Neural cell (in vitro differentiated cells): ENCODE data around the gene TIMM13. TPM values are rescaled to one million over a fixed set of nuclear protein-coding genes. Genes with fewer than 3 reads are reported as not detected.

Experiments
- H2AFZ ChIP-seq: fragments of 200-600, 300-800 bp; sonication (generic), shearing (Covaris generic); 2 replicates; pipeline ENCODE4 v1.6.0; 2014; ENCODE audit warnings: low read depth, mild to moderate bottlenecking, antibody characterized with exemption, low read length, moderate library complexity
- H3F3A ChIP-seq: fragments of 200-600 bp; shearing (Covaris generic); 2 replicates; pipeline ENCODE4 v1.6.1; 2016; ENCODE audit warnings: mild to moderate bottlenecking, moderate library complexity, mixed read lengths, antibody characterized with exemption, low read length; ENCODE audit not compliant: insufficient read depth, poor library complexity, severe bottlenecking
- H3K27ac ChIP-seq: fragments of 200-600, 300-800 bp; sonication (generic), shearing (Covaris generic); 2 replicates; pipeline ENCODE4 v1.5.1; 2014; ENCODE audit warnings: mild to moderate bottlenecking, low read length, moderate library complexity
- H3K27me3 ChIP-seq: fragments of 300-800, 200-600 bp; sonication (generic), shearing (Covaris generic); 2 replicates; pipeline ENCODE4 v1.6.0; 2014; ENCODE audit warnings: mild to moderate bottlenecking, low read depth, low read length, moderate library complexity; ENCODE audit not compliant: insufficient read depth
- H3K36me3 ChIP-seq: fragments of 300-800, 200-600 bp; sonication (generic), shearing (Covaris generic); 2 replicates; pipeline ENCODE4 v1.5.1; 2014; ENCODE audit warnings: mild to moderate bottlenecking, antibody characterized with exemption, low read length, moderate library complexity; ENCODE audit not compliant: insufficient read depth
- H3K4me2 ChIP-seq: fragments of 300-800, 200-600 bp; sonication (generic), shearing (Covaris generic); 2 replicates; pipeline ENCODE4 v1.6.0; 2014; ENCODE audit warnings: mild to moderate bottlenecking, low read length
- H3K4me3 ChIP-seq: fragments of 300-800, 200-600 bp; sonication (generic), shearing (Covaris generic); 2 replicates; pipeline ENCODE4 v1.5.1; 2014; ENCODE audit warnings: mild to moderate bottlenecking, low read length, moderate library complexity
- H3K79me2 ChIP-seq: fragments of 200-600 bp; shearing (Covaris generic); replicated peaks from 2 replicates; pipeline ENCODE4 v1.6.0; 2014; ENCODE audit warnings: mild to moderate bottlenecking, low read length, moderate library complexity; ENCODE audit not compliant: insufficient read depth
- H3K9ac ChIP-seq: fragments of 300-800, 200-600 bp; sonication (generic), shearing (Covaris generic); 2 replicates; pipeline ENCODE4 v1.6.1; 2016; ENCODE audit warnings: mild to moderate bottlenecking, low read length, mixed read lengths
- H3K9me2 ChIP-seq: fragments of 200-600 bp; shearing (Covaris generic); 2 replicates; pipeline ENCODE4 v1.6.1; 2016; ENCODE audit warnings: mild to moderate bottlenecking, low read length, mixed read lengths; ENCODE audit not compliant: insufficient read depth
- H3K9me3 ChIP-seq: fragments of 200-600, 300-800 bp; sonication (generic), shearing (Covaris generic); 2 replicates; pipeline ENCODE4 v1.6.1; 2016; ENCODE audit warnings: mild to moderate bottlenecking, mixed run types, low read length, moderate library complexity, mixed read lengths
- H4K20me1 ChIP-seq: fragments of 200-600 bp; shearing (Covaris generic); 2 replicates; pipeline ENCODE4 v1.6.1; 2016; ENCODE audit warnings: mild to moderate bottlenecking, mixed run types; ENCODE audit not compliant: insufficient read depth
- EP300 ChIP-seq: fragments of 450-650 bp; conservative IDR thresholded peaks from 2 replicates; pipeline ENCODE4 v1.6.1; 2014; ENCODE audit warnings: antibody characterized with exemption, mild to moderate bottlenecking, moderate library complexity; ENCODE audit not compliant: poor library complexity, severe bottlenecking
- EZH2 ChIP-seq: fragments of 200-600, 300-800 bp; shearing (Covaris generic), sonication (generic); IDR thresholded peaks from 2 replicates; pipeline ENCODE4 v1.6.1; 2014; ENCODE audit warnings: antibody characterized with exemption, low read length, borderline replicate concordance, mild to moderate bottlenecking; ENCODE audit not compliant: insufficient read depth, poor library complexity, severe bottlenecking
- MXI1 ChIP-seq: fragments of 450-650 bp; conservative IDR thresholded peaks from 2 replicates; pipeline ENCODE4 v1.6.1; 2014; ENCODE audit warnings: antibody characterized with exemption, mild to moderate bottlenecking; ENCODE audit not compliant: poor library complexity, severe bottlenecking
- POLR2AphosphoS5 ChIP-seq: IDR thresholded peaks from 2 replicates; pipeline ENCODE4 v1.6.1; 2012
- RAD21 ChIP-seq: fragments of 450-650 bp; conservative IDR thresholded peaks from 2 replicates; pipeline ENCODE4 v1.6.1; 2014; ENCODE audit warnings: antibody characterized with exemption, mild to moderate bottlenecking, moderate library complexity
- SMC3 ChIP-seq: fragments of 450-650 bp; conservative IDR thresholded peaks from 2 replicates; pipeline ENCODE4 v1.6.1; 2014; ENCODE audit warnings: antibody characterized with exemption, mild to moderate bottlenecking, moderate library complexity; ENCODE audit not compliant: poor library complexity
- TAF1 ChIP-seq: IDR thresholded peaks from 2 replicates; pipeline ENCODE4 v1.6.1; 2012; ENCODE audit warnings: low read depth
- polyA plus RNA-seq: library from polyadenylated mRNA; depleted of rRNA; stranded (reverse); fragments of >200 nt; gene quantifications from 2 replicates; pipeline ENCODE4 v1.2.3, GENCODE V29; 2014
- TF ChIP-seq, protein P1 (sequence below): fragments of 450-650 bp; IDR thresholded peaks from 2 replicates; pipeline ENCODE4 v1.5.1; 2014; ENCODE audit warnings: antibody characterized with exemption, mild to moderate bottlenecking, moderate library complexity; ENCODE audit not compliant: poor library complexity, severe bottlenecking
- TF ChIP-seq, protein P2 (sequence below): IDR thresholded peaks from 2 replicates; pipeline ENCODE4 v1.6.1; 2012; ENCODE audit warnings: borderline replicate concordance

Gene TIMM13
- polyA plus RNA-seq, 1 donor from 2014 or later = 73.0 TPM

DNA sequence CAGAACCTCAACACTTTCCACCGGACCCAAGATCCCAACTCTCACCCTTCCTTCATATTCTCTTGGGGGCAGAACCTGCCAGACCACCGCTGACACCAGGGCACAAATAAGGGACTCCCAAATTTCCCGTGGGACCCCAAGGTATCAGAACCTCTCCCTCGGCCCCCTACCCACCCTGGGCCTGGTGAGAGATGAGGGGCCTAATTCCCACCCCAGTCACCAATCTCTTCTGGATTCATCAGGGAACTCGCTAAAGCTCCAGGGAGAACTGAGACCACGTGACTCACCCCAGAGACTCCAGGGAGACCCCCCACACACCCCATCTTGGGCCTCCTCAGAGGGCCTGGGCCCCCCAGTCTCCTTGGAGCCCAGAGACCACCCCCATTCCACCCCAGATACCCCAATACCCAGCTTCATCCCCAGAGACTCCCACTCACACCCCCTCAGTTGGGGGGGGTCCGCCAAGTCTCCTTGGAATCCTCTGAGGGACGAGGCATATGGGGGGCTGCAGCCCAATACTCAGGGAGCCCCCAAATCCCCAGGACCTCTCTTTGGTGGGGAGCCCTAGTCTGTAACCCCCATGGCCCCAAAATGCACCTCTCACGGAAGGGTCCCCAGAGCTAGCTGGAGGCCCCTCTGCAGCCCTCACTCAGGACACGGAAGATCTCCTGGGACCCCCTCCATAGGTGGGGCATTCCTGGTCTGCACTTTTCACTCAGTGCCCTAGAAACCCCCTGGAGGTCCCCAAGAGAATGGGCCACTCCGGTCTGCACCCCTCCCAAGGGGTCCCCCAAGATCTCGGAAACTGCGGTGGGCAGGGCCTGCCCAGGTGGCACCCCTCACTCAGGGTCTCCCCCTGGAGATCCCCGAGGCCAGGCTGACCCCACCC, 27.8 kb upstream of the TIMM13 start:
- Histone ChIP-seq H3K9me2 (no peaks in the 10 kb centered on the region), H3K4me2 (peak overlapping the region; percentile 73), H2AFZ (no peak overlapping the region), H3K4me3 (peak overlapping the region; percentile 97), H3F3A (no peaks in the 10 kb centered on the region), H3K9me3 (no peaks in the 10 kb centered on the region), H3K36me3 (no peaks in the 10 kb centered on the region), H3K27ac (no peak overlapping the region), H3K79me2 (peaks cover 29% of the 10 kb centered on the region), H3K27me3 (no peaks in the 10 kb centered on the region), H3K9ac (peak overlapping the region; percentile 86), H4K20me1 (no peaks in the 10 kb centered on the region)
- TF ChIP-seq EP300 = no peak
- TF ChIP-seq RAD21 = no peak
- TF ChIP-seq, protein P1, sequence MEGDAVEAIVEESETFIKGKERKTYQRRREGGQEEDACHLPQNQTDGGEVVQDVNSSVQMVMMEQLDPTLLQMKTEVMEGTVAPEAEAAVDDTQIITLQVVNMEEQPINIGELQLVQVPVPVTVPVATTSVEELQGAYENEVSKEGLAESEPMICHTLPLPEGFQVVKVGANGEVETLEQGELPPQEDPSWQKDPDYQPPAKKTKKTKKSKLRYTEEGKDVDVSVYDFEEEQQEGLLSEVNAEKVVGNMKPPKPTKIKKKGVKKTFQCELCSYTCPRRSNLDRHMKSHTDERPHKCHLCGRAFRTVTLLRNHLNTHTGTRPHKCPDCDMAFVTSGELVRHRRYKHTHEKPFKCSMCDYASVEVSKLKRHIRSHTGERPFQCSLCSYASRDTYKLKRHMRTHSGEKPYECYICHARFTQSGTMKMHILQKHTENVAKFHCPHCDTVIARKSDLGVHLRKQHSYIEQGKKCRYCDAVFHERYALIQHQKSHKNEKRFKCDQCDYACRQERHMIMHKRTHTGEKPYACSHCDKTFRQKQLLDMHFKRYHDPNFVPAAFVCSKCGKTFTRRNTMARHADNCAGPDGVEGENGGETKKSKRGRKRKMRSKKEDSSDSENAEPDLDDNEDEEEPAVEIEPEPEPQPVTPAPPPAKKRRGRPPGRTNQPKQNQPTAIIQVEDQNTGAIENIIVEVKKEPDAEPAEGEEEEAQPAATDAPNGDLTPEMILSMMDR = no peak
- TF ChIP-seq, protein P2, sequence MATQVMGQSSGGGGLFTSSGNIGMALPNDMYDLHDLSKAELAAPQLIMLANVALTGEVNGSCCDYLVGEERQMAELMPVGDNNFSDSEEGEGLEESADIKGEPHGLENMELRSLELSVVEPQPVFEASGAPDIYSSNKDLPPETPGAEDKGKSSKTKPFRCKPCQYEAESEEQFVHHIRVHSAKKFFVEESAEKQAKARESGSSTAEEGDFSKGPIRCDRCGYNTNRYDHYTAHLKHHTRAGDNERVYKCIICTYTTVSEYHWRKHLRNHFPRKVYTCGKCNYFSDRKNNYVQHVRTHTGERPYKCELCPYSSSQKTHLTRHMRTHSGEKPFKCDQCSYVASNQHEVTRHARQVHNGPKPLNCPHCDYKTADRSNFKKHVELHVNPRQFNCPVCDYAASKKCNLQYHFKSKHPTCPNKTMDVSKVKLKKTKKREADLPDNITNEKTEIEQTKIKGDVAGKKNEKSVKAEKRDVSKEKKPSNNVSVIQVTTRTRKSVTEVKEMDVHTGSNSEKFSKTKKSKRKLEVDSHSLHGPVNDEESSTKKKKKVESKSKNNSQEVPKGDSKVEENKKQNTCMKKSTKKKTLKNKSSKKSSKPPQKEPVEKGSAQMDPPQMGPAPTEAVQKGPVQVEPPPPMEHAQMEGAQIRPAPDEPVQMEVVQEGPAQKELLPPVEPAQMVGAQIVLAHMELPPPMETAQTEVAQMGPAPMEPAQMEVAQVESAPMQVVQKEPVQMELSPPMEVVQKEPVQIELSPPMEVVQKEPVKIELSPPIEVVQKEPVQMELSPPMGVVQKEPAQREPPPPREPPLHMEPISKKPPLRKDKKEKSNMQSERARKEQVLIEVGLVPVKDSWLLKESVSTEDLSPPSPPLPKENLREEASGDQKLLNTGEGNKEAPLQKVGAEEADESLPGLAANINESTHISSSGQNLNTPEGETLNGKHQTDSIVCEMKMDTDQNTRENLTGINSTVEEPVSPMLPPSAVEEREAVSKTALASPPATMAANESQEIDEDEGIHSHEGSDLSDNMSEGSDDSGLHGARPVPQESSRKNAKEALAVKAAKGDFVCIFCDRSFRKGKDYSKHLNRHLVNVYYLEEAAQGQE = no peak
- no peak for TF ChIP-seq SMC3
- TF ChIP-seq TAF1 = no peak
- TF ChIP-seq POLR2AphosphoS5 = no peak
- no peak for TF ChIP-seq MXI1
- TF ChIP-seq EZH2 = no peak

DNA sequence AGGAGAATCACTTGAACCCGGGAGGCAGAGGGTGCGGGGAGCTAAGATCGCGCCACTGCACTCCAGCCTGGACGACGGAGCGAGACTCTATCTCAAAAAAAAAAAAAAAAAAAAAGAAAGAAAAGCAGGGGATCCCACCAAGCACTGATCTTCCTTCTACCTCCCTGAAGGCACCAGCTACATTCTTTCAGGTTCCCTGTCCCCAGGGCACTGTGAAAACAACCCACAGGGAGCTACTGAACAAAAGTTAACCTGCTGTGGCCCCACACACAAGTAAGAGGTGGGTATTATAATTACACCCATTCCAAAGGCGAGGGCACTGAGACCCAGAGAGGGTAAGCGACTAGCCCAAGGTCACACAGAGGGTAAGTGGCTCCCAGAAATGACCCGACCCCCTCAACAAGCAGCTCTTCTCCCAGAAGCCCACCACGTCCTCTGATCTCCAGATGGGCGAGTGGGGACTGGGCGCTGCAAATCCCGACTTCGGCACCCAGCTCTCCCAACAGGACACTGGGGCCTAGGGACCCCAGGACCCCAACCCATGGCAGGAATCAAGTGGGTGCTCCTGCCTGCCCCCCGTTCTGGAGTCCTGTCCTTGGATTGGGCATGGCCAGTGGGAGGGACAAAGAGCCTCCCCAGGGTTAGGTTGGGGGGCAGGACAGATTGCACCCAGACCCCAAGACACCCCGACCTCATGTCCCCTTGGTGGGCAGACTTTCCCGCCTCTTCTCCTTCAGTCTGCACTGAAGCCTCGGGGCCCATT, 27.0 kb upstream of the TIMM13 start:
- no peaks in the 10 kb centered on the region for H3F3A ChIP-seq
- no peaks in the 10 kb centered on the region for H4K20me1 ChIP-seq
- no peak overlapping the region for H3K9ac ChIP-seq
- peak overlapping the region; percentile 97 for H3K4me3 ChIP-seq
- H3K9me3 ChIP-seq = no peaks in the 10 kb centered on the region
- TF ChIP-seq, protein P2 = no peak
- TF ChIP-seq MXI1 (no peak), TAF1 (no peak)
- TF ChIP-seq, protein P1 = no peak
- no peaks in the 10 kb centered on the region for H3K27me3 ChIP-seq
- no peak overlapping the region for H3K27ac ChIP-seq
- no peaks in the 10 kb centered on the region for H3K36me3 ChIP-seq
- H3K79me2 ChIP-seq = peaks cover 31% of the 10 kb centered on the region
- no peak overlapping the region for H3K4me2 ChIP-seq
- no peaks in the 10 kb centered on the region for H3K9me2 ChIP-seq
- no peak overlapping the region for H2AFZ ChIP-seq
